ENCODE data around the gene UBXN7. TPM values are rescaled to one million over a fixed set of nuclear protein-coding genes. Genes with fewer than 3 reads are reported as not detected.

Gene UBXN7
- total and polyA plus RNA-seq, 9 of the 15 experiments (the other 6 are each of a cell fraction or from before 2014, with no cell fraction given), result 3.5 to 44.6 (median 13.4) TPM

DNA sequence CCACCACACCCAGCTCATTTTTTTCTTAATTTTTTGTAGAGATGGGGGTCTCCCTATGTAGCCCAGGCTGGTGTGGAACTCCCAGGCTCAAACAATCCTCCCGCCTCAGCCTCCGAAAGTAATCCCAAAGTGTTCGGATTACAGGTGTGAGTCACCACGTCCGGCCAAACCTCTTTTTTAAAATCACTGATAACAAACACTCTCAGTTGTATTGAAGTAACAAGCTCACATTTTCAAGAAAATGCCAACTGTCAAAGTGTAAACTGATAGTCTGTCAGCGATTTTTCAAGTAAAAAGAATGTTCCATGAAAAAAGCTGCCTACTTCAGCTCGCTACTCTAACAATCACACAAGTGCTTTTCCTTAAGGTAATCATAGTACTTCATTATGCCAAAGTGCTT lies 33.4 kb downstream of the UBXN7 start (continued):
- TF ChIP-seq TCF7 (IDR thresholded peaks at IDR 0.05; ENCODE audit: borderline replicate concordance) (no peak), CBFA2T2 (conservative IDR thresholded peaks at IDR 0.05) (no peak), ZKSCAN3 (CRISPR knock-in tag; IDR thresholded peaks at IDR 0.05) (no peak), JUN (IDR thresholded peaks at IDR 0.05; ENCODE audit: borderline replicate concordance, low read depth, low read length) (peak; percentile 37; the same call in 1 of the 2 replicates), JUN (CRISPR knock-in tag; IDR thresholded peaks at IDR 0.05; ENCODE audit: borderline replicate concordance) (no peak), ZNF146 (CRISPR knock-in tag; IDR thresholded peaks at IDR 0.05; ENCODE audit: unreplicated experiment) (no peak), DACH1 (IDR thresholded peaks at IDR 0.05; ENCODE audit: partially characterized antibody) (no peak), KLF6 (CRISPR knock-in tag; IDR thresholded peaks at IDR 0.05; ENCODE audit: borderline replicate concordance) (no peak), ARID1B (IDR thresholded peaks at IDR 0.05) (peak; percentile 30; the same call in 1 of the 2 replicates), ELF4 (CRISPR knock-in tag; IDR thresholded peaks at IDR 0.05) (no peak), ZNF12 (CRISPR knock-in tag; IDR thresholded peaks at IDR 0.05) (no peak), ETV1 (tag; conservative IDR thresholded peaks at IDR 0.05; ENCODE audit: low read depth) (no peak), SMARCE1 (IDR thresholded peaks at IDR 0.05) (0 out of 2 replicates have a peak, but pooled peaks have one; percentile 20), ZNF134 (CRISPR knock-in tag; conservative IDR thresholded peaks at IDR 0.05) (no peak), FOS (IDR thresholded peaks at IDR 0.05; ENCODE audit: extremely low read depth, insufficient read length) (no peak), ZNF316 (IDR thresholded peaks at IDR 0.05) (0 out of 2 replicates have a peak, but pooled peaks have one; percentile 7), KDM4B (IDR thresholded peaks at IDR 0.05; ENCODE audit: borderline replicate concordance in 2 of 2, low read depth in 1 of 2) (no peak), ZNF644 (tag; IDR thresholded peaks at IDR 0.05; ENCODE audit: low read depth) (no peak), ZFP36 (IDR thresholded peaks at IDR 0.05; ENCODE audit: low read depth, low read length, partially characterized antibody) (no peak), RCOR1 (IDR thresholded peaks at IDR 0.05; ENCODE audit: borderline replicate concordance in 1 of 2, low read depth in 2 of 2, low read length in 2 of 2) (peak in 1 of 2 experiments; percentile 11; a peak in 1 of 4 replicates), CBX1 (IDR thresholded peaks at IDR 0.05; ENCODE audit: low read depth) (no peak), ARHGAP35 (IDR thresholded peaks at IDR 0.05; ENCODE audit: partially characterized antibody) (no peak), SMAD3 (CRISPR knock-in tag; conservative IDR thresholded peaks at IDR 0.05) (no peak)
- TF ChIP-seq, protein P1, sequence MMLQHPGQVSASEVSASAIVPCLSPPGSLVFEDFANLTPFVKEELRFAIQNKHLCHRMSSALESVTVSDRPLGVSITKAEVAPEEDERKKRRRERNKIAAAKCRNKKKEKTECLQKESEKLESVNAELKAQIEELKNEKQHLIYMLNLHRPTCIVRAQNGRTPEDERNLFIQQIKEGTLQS (IDR thresholded peaks at IDR 0.05), result peak; percentile 75
- TF ChIP-seq, protein P1 (CRISPR knock-in tag; conservative IDR thresholded peaks at IDR 0.05), result no peak
- TF ChIP-seq, protein P2, sequence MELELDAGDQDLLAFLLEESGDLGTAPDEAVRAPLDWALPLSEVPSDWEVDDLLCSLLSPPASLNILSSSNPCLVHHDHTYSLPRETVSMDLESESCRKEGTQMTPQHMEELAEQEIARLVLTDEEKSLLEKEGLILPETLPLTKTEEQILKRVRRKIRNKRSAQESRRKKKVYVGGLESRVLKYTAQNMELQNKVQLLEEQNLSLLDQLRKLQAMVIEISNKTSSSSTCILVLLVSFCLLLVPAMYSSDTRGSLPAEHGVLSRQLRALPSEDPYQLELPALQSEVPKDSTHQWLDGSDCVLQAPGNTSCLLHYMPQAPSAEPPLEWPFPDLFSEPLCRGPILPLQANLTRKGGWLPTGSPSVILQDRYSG (tag; conservative IDR thresholded peaks at IDR 0.05; ENCODE audit: low read depth), result no peak
- TF ChIP-seq, protein P3, sequence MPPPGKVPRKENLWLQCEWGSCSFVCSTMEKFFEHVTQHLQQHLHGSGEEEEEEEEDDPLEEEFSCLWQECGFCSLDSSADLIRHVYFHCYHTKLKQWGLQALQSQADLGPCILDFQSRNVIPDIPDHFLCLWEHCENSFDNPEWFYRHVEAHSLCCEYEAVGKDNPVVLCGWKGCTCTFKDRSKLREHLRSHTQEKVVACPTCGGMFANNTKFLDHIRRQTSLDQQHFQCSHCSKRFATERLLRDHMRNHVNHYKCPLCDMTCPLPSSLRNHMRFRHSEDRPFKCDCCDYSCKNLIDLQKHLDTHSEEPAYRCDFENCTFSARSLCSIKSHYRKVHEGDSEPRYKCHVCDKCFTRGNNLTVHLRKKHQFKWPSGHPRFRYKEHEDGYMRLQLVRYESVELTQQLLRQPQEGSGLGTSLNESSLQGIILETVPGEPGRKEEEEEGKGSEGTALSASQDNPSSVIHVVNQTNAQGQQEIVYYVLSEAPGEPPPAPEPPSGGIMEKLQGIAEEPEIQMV (tag; conservative IDR thresholded peaks at IDR 0.05; ENCODE audit: low read depth), result no peak
- TF ChIP-seq, protein P4, sequence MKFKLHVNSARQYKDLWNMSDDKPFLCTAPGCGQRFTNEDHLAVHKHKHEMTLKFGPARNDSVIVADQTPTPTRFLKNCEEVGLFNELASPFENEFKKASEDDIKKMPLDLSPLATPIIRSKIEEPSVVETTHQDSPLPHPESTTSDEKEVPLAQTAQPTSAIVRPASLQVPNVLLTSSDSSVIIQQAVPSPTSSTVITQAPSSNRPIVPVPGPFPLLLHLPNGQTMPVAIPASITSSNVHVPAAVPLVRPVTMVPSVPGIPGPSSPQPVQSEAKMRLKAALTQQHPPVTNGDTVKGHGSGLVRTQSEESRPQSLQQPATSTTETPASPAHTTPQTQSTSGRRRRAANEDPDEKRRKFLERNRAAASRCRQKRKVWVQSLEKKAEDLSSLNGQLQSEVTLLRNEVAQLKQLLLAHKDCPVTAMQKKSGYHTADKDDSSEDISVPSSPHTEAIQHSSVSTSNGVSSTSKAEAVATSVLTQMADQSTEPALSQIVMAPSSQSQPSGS (CRISPR knock-in tag; IDR thresholded peaks at IDR 0.05), result no peak

Data from K562 (cell line).